ENCODE data around the gene PDK4.
"Not testable (repeated sequence)": the region's sequence is repeated elsewhere in the genome, so short reads cannot be mapped to it uniquely, and the experiment has no call there.

PDK4 gene

GRCh38 chr7:95569720-95570119 is 26.6 kb downstream of the PDK4 start:
- DNase-seq (ENCODE audit: low spot score): no peak

GRCh38 chr7:95560674-95561073 is 35.6 kb downstream of the PDK4 start:
- no peak for DNase-seq (ENCODE audit: low spot score)

- no peak for DNase-seq (ENCODE audit: low spot score)
These were observed 37.5 kb downstream of the PDK4 start for GRCh38 chr7:95558864-95559263.

DNA sequence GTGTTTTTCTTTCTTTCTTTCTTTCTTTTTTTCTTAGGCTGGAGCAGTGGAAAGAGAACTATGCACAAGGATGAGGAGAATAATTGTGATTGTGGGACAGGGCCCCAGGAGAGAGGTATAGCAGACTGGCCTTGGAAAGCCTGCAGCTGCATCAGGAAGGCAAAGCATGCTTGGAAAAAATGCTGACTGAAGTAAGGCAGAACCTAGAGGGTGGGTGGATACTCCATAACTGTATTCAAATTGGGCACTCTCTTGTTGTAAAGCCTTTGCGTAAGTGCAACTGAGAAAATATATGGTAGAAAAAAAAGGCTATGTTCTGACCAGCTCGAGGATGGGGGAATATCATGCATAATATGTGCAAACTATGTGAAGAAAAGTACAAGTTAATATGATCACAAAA is 39.5 kb downstream of the PDK4 start:
- DNase-seq (ENCODE audit: low spot score): no peak

- no peak for DNase-seq (ENCODE audit: low spot score)
These were observed 42.4 kb downstream of the PDK4 start for GRCh38 chr7:95553939-95554338.

- not testable (repeated sequence) for DNase-seq (ENCODE audit: low spot score)
These were observed 44.0 kb downstream of the PDK4 start for GRCh38 chr7:95552010-95552926.

GRCh38 chr7:95550546-95550945 is 45.8 kb downstream of the PDK4 start:
- no peak for DNase-seq (ENCODE audit: low spot score)

DNA sequence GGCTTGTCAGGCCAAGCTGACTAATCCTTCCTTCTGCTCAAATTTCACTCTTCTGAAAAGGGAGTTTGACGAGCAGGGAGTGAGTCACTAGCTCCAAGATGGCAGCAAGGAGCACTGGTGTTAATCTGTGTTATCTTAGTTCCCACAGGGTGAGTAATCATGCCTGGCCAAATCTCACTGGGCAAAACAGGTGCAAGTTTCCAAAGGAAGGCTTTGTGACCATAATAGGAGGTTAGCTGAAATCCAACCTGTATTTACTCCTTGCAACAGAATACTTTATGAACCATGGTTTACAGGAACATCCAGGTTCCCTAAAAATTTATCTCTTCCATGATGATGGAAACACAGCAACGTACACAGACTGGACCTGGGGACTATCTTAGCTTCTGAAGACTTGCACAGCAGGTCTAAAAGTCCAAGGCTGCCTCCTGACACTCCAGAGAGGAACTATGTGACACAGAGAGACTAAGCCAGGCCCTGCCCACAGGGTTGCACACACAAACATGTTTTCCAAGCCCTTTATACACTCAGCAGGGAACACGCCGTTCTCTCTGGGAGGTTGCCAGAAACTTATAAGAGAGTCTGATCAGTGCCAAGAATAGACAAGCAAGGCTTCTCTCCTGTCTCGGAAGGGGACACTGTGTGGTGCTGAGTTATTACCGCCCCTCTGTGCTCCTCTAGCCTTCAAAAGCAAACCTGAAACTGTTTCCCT is 46.3 kb downstream of the PDK4 start:
- no peak for DNase-seq (ENCODE audit: low spot score)

DNA sequence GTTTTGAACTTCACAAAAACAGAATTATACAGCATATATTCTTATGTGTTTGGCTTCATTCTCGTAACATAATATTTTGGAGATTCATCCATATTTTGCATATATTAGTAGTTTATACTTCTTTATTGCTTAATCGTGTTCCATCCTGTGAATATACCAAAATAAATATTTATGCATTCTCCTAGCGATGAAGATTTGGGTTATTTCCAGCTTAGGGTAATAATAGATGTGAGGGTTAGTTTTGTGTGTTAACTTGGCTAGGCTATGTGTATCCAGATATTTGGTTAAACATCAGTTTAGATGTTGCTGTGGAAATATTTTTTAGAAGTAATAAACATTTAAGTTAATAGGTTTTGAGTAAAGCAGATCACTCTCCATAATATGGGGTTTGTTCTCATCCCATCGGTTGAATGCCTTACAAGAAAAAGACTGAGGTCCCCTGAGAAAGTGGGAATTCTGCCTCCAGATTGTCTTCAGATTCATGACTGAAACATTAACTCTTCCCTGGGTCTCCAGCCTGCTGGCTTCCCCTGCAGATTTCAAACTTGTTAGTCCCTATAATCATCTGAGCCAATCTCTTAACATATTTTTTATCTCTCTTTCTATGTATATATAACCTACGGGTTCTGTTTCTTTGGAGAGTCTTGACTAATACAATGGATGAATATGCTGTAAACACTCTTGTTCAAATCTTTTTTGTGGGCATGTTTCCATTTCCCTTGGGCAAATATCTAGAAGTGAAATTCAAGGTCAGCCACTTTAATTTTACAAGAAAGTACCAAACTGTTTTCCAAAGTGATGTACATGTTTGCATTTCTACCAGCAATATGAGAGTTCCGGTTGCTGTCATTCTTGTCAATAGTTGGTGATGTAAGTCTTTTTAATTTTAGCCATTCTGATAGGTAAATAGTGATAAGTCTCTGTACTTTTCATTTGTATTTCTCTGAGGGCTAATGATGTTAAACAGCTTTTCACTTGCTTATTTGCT is 48.7 kb downstream of the PDK4 start:
- DNase-seq (ENCODE audit: low spot score): no peak

DNA sequence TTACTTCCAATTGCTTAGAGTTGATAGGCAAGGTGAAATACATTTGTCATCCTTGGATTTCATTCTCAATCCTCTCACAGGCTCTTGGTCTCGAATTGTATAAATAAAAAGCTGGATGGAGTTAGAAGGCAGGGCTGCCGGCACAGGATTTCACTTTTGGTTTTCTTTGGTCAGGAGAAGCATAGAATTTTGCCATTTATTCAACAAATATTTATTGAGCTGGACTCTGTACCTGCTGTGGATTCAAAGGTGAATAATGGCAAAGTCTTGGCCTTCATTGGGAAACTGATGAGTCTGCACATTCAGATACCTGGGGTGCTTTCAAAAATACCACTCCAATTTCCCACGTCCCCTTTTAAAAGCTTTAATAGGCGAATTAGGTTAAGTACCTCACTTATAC is 49.7 kb downstream of the PDK4 start:
- DNase-seq (ENCODE audit: low spot score): no peak

DNA sequence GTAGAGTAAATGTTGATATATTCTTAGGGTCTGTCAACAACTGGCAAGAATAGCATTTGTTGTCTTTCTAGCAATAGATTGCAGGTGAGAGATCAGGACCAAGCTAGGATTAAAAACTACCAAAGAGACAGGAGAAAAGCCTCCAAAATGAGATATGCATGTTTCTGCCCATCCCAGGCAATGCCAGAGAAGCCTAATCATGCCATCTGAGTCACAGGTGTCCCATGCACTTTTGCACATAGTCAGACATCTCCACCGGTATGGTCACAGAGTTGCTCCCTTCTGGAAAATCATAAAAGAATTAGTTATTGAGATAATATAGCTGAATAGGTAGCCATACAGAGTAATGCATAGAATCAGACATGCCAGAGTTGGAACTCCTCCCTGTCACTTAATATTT is 50.6 kb downstream of the PDK4 start:
- DNase-seq (ENCODE audit: low spot score): no peak

GRCh38 chr7:95545007-95545615 is 51.2 kb downstream of the PDK4 start:
- DNase-seq (ENCODE audit: low spot score): no peak

GRCh38 chr7:95544171-95544570 is 52.1 kb downstream of the PDK4 start:
- no peak for DNase-seq (ENCODE audit: low spot score)

GRCh38 chr7:95543312-95543711 is 53.0 kb downstream of the PDK4 start:
- DNase-seq (ENCODE audit: low spot score): no peak

- DNase-seq (ENCODE audit: low spot score): no peak
These were observed 56.0 kb downstream of the PDK4 start for GRCh38 chr7:95540366-95540765.

GRCh38 chr7:95539426-95539825 is 56.9 kb downstream of the PDK4 start:
- DNase-seq (ENCODE audit: low spot score): no peak

GRCh38 chr7:95537468-95537867 is 58.8 kb downstream of the PDK4 start:
- no peak for DNase-seq (ENCODE audit: low spot score)

- no peak for DNase-seq (ENCODE audit: low spot score)
These were observed 59.5 kb downstream of the PDK4 start for GRCh38 chr7:95536656-95537311.

- DNase-seq (ENCODE audit: low spot score): no peak
These were observed 60.7 kb downstream of the PDK4 start for GRCh38 chr7:95535662-95536061.

DNA sequence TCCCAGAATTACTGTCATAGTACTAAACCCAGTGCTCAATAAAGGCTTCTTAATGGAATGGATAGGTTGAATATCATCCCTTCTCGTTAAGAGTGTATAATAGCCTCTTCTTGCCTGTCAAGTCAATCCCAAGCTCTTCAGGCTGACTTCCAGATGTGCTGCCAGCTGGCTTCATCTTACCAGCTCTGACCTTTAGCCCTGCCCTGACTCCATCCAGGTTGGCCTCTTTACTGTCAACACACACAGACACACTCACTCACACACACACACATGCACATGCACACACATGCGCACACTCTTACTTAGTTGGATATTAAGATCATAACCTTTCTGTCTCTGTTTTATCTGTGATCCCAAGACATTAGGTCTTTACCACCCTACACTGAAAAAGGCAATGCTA is 61.5 kb downstream of the PDK4 start:
- no peak for DNase-seq (ENCODE audit: low spot score)

Data from CD4-positive, alpha-beta T cell treated with Interleukin-15 for 4 hours (primary cell).